ENCODE data around the gene FGF1.

DNA sequence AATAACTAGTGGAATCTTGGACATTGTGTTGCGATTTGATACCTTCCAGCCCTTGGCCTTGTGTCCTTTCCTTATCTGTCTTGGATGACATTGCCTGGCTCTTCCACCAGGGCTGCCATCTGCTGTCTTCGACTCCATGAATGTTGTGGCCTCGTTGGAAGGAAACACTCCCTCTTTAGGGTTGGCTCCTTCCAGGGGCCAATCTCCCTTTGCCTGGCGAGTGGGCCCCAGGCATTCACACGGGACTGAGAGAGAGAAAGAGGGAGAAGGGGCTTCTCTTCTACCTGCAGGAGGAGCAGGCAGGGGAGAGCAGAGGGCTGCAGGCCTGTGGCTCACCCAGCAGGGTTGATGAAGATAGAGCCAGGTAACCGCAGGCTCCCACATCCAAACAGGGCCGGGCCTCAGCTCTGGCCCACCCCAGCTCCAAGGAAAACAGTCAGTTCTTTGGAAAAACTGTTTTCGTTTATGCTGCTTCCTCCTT, 31.3 kb downstream of the FGF1 start:
- TF ChIP-seq, protein P1, sequence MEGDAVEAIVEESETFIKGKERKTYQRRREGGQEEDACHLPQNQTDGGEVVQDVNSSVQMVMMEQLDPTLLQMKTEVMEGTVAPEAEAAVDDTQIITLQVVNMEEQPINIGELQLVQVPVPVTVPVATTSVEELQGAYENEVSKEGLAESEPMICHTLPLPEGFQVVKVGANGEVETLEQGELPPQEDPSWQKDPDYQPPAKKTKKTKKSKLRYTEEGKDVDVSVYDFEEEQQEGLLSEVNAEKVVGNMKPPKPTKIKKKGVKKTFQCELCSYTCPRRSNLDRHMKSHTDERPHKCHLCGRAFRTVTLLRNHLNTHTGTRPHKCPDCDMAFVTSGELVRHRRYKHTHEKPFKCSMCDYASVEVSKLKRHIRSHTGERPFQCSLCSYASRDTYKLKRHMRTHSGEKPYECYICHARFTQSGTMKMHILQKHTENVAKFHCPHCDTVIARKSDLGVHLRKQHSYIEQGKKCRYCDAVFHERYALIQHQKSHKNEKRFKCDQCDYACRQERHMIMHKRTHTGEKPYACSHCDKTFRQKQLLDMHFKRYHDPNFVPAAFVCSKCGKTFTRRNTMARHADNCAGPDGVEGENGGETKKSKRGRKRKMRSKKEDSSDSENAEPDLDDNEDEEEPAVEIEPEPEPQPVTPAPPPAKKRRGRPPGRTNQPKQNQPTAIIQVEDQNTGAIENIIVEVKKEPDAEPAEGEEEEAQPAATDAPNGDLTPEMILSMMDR (IDR thresholded peaks at IDR 0.05) = no peak
- TF ChIP-seq POLR2A (IDR thresholded peaks at IDR 0.05) = no peak
